A549 (cell line): Measurements from ENCODE around the gene TBCEL.

ENCODE experiments used
- PHF8 ChIP-seq: fragments of 200-600 bp; sonication (generic); IDR thresholded peaks from 2 replicates; pipeline ENCODE4 v1.6.1; 2016; ENCODE audit warnings: low read depth, mild to moderate bottlenecking, antibody characterized with exemption, moderate library complexity, borderline replicate concordance
- RAD21 ChIP-seq, 2 experiments: fragments of >200 bp in 1 of 2; sonication (Bioruptor Twin) in 1 of 2; formaldehyde crosslinking in 1 of 2; IDR thresholded peaks in 1 of 2; conservative IDR thresholded peaks in 1 of 2; 2 replicates in 1 of 2; 3 replicates in 1 of 2; pipeline ENCODE4 v1.6.1; 2012 to 2018; ENCODE audit warnings: inconsistent platforms in 1 of 2

- no peak for TF ChIP-seq RAD21 (conservative IDR thresholded peaks at IDR 0.05 in 1 of 2, IDR thresholded peaks at IDR 0.05 in 1 of 2)
- TF ChIP-seq PHF8: no peak
Observed at GRCh38 chr11:121063728-121064127, 39.8 kb downstream of the TBCEL start.
